Measurements from ENCODE around the gene NECTIN4. TPM values are rescaled to one million over a fixed set of nuclear protein-coding genes. Genes with fewer than 3 reads are reported as not detected.

The NECTIN4 gene
- total RNA-seq, 1 donor from 2014 or later = 13.6 TPM

GRCh38 chr1:161090617-161091016 lies 1.3 kb upstream of the NECTIN4 start:
- Histone ChIP-seq H3K36me3 (ENCODE audit: control insufficient read depth, insufficient read depth, low read length) (no peaks in the 10 kb centered on the region), H3K27me3 (ENCODE audit: control insufficient read depth, insufficient read depth, low read length) (no peaks in the 10 kb centered on the region), H3K4me3 (ENCODE audit: low read depth, low read length) (no peak overlapping the region)
- DNase-seq (ENCODE audit: low read depth) = no peak
- no peak for TF ChIP-seq CTCF (IDR thresholded peaks at IDR 0.05; ENCODE audit: insufficient read depth, low read length, poor library complexity, severe bottlenecking)

- TF ChIP-seq CTCF (IDR thresholded peaks at IDR 0.05; ENCODE audit: insufficient read depth, low read length, poor library complexity, severe bottlenecking) = no peak
- Histone ChIP-seq H3K36me3 (ENCODE audit: control insufficient read depth, insufficient read depth, low read length) (no peaks in the 10 kb centered on the region), H3K4me3 (ENCODE audit: low read depth, low read length) (no peak overlapping the region), H3K27me3 (ENCODE audit: control insufficient read depth, insufficient read depth, low read length) (no peaks in the 10 kb centered on the region)
- DNase-seq (ENCODE audit: low read depth) = no peak
Observed at GRCh38 chr1:161089938-161090337, 580 bp upstream of the NECTIN4 start.

GRCh38 chr1:161088587-161089110 lies 709 bp downstream of the NECTIN4 start:
- no peak overlapping the region for H3K4me3 ChIP-seq (ENCODE audit: low read depth, low read length)

GRCh38 chr1:161086457-161086856 lies 2.9 kb downstream of the NECTIN4 start:
- H3K4me3 ChIP-seq (ENCODE audit: low read depth, low read length) = no peak overlapping the region
- TF ChIP-seq CTCF (IDR thresholded peaks at IDR 0.05; ENCODE audit: insufficient read depth, low read length, poor library complexity, severe bottlenecking) = no peak

More at GRCh38 chr1:161088587-161089110, 709 bp downstream of the NECTIN4 start:
- Histone ChIP-seq H3K27me3 (ENCODE audit: control insufficient read depth, insufficient read depth, low read length) (no peaks in the 10 kb centered on the region), H3K36me3 (ENCODE audit: control insufficient read depth, insufficient read depth, low read length) (no peaks in the 10 kb centered on the region)
- no peak for DNase-seq (ENCODE audit: low read depth)
- no peak for TF ChIP-seq CTCF (IDR thresholded peaks at IDR 0.05; ENCODE audit: insufficient read depth, low read length, poor library complexity, severe bottlenecking)

GRCh38 chr1:161085165-161085564 lies 4.2 kb downstream of the NECTIN4 start:
- Histone ChIP-seq H3K36me3 (ENCODE audit: control insufficient read depth, insufficient read depth, low read length) (no peaks in the 10 kb centered on the region), H3K4me3 (ENCODE audit: low read depth, low read length) (no peak overlapping the region), H3K27me3 (ENCODE audit: control insufficient read depth, insufficient read depth, low read length) (no peaks in the 10 kb centered on the region)
- DNase-seq (ENCODE audit: low read depth) = no peak
- TF ChIP-seq CTCF (IDR thresholded peaks at IDR 0.05; ENCODE audit: insufficient read depth, low read length, poor library complexity, severe bottlenecking) = no peak

More at GRCh38 chr1:161086457-161086856, 2.9 kb downstream of the NECTIN4 start:
- no peaks in the 10 kb centered on the region for H3K36me3 ChIP-seq (ENCODE audit: control insufficient read depth, insufficient read depth, low read length)
- no peaks in the 10 kb centered on the region for H3K27me3 ChIP-seq (ENCODE audit: control insufficient read depth, insufficient read depth, low read length)
- DNase-seq (ENCODE audit: low read depth) = no peak

- no peak for DNase-seq (ENCODE audit: low read depth)
- no peaks in the 10 kb centered on the region for H3K36me3 ChIP-seq (ENCODE audit: control insufficient read depth, insufficient read depth, low read length)
Observed at GRCh38 chr1:161084597-161084988, 4.8 kb downstream of the NECTIN4 start.

More at GRCh38 chr1:161084597-161084988, 4.8 kb downstream of the NECTIN4 start:
- no peak overlapping the region for H3K4me3 ChIP-seq (ENCODE audit: low read depth, low read length)
- TF ChIP-seq CTCF (IDR thresholded peaks at IDR 0.05; ENCODE audit: insufficient read depth, low read length, poor library complexity, severe bottlenecking) = no peak
- peaks cover under 1% of the 10 kb centered on the region for H3K27me3 ChIP-seq (ENCODE audit: control insufficient read depth, insufficient read depth, low read length)

Data from kidney epithelial cell (primary cell).